Measurements from ENCODE around the gene EMX2.

GRCh38 chr10:117519879-117520278, 22.7 kb upstream of the EMX2 start:
- TF ChIP-seq TAF1 (IDR thresholded peaks at IDR 0.05; ENCODE audit: borderline replicate concordance, low read depth, low read length): no peak
- TF ChIP-seq HCFC1 (IDR thresholded peaks at IDR 0.05; ENCODE audit: low read length): no peak
- TF ChIP-seq NFXL1 (IDR thresholded peaks at IDR 0.05; ENCODE audit: borderline replicate concordance): no peak
- no peak for TF ChIP-seq CTCF (IDR thresholded peaks at IDR 0.05 in 2 of 3, conservative IDR thresholded peaks at IDR 0.05 in 1 of 3; ENCODE audit: control insufficient read depth in 2 of 3, extremely low read depth in 1 of 3, insufficient read depth in 1 of 3, low read depth in 3 of 3, low read length in 3 of 3)
- TF ChIP-seq RCOR1 (conservative IDR thresholded peaks at IDR 0.05; ENCODE audit: low read depth, low read length): no peak
- no peak for TF ChIP-seq YY1 (IDR thresholded peaks at IDR 0.05; ENCODE audit: low read depth, low read length)
- no peak for TF ChIP-seq JUND (IDR thresholded peaks at IDR 0.05; ENCODE audit: low read depth, low read length)

All from GM12878 (cell line).